Sigmoid colon (tissue), 7 donors: Measurements from ENCODE around the gene METRN. TPM values are rescaled to one million over a fixed set of nuclear protein-coding genes. Genes with fewer than 3 reads are reported as not detected.

ENCODE experiments used
- DNase-seq: peaks from one replicate; pipeline ENCODE4 v3.0.0-alpha.2; 2019
- H3K27ac ChIP-seq, 4 donors: fragments of 200-600 bp; sonication (generic); one replicate each; pipeline ENCODE4 v1.5.1; 2016 to 2019; ENCODE audit warnings: mild to moderate bottlenecking in 1 of 4
- H3K27me3 ChIP-seq, 3 donors: fragments of 200-600 bp; sonication (generic); one replicate each; pipeline ENCODE4 v1.5.1; 2019; ENCODE audit warnings: mild to moderate bottlenecking in 1 of 3
- H3K36me3 ChIP-seq, 4 donors: fragments of 200-600 bp; sonication (generic); one replicate each; pipeline ENCODE4 v1.5.1; 2016 to 2019
- H3K4me1 ChIP-seq, 4 donors: fragments of 200-600 bp; sonication (generic); one replicate each; pipeline ENCODE4 v1.5.1; 2017 to 2019
- H3K4me3 ChIP-seq, 4 donors: fragments of 200-600 bp; sonication (generic); one replicate each; pipeline ENCODE4 v1.5.1; 2017 to 2019; ENCODE audit warnings: mild to moderate bottlenecking in 2 of 4, moderate library complexity in 1 of 4
- H3K9me3 ChIP-seq, 4 donors: fragments of 200-600 bp in 3 of 4; sonication (generic) in 3 of 4; one replicate each; pipeline versions ENCODE4 v1.5.1 to v1.6.1; 2013 to 2019
- CTCF ChIP-seq, 4 experiments: fragments of 450-650 bp in 3 of 4; fragments of 200-600 bp in 1 of 4; IDR thresholded peaks; one replicate each; pipeline ENCODE4 v1.5.1; 2016 to 2019; ENCODE audit warnings: antibody characterized with exemption in 4 of 4, mild to moderate bottlenecking in 3 of 4, moderate library complexity in 2 of 4
- EP300 ChIP-seq, 4 donors: sonication (generic); formaldehyde crosslinking; IDR thresholded peaks; one replicate each; pipeline ENCODE4 v1.6.1; 2017; ENCODE audit warnings: antibody characterized with exemption in 4 of 4
- POLR2A ChIP-seq, 2 donors: fragments of 450-650 bp; IDR thresholded peaks; one replicate each; pipeline ENCODE4 v1.6.1; 2016; ENCODE audit warnings: antibody characterized with exemption in 2 of 2, mild to moderate bottlenecking in 2 of 2, moderate library complexity in 2 of 2
- POLR2AphosphoS5 ChIP-seq, 4 donors: sonication (generic); formaldehyde crosslinking; IDR thresholded peaks; one replicate each; pipeline ENCODE4 v1.6.1; 2017; ENCODE audit warnings: antibody characterized with exemption in 4 of 4
- WGBS, 2 donors: extraction: QIAGEN DNeasy Blood & Tissue Kit; methylation state at CpG; one replicate each; pipeline ENCODE4 v1.1.7; 2013; 5-methylcytosine and 5-hydroxymethylcytosine counted together
- intact Hi-C: fragments of 100-400 bp; cut with DNase I; formaldehyde crosslinking; loops from one replicate; pipeline ENCODE4 v1.15.1; 2023
- polyA plus RNA-seq, 3 donors: library from polyadenylated mRNA; stranded (reverse); fragments of 200-250 nt; gene quantifications; one replicate each; pipeline ENCODE4 v1.2.3, GENCODE V29; 2013
- total RNA-seq, 4 donors: library from RNA; depleted of rRNA; stranded (reverse); fragments of >200 nt; gene quantifications; one replicate each; pipeline ENCODE4 v1.1.0, GENCODE V29; 2016
- donor health status: healthy with polysubstance abuse.
- donor health status: Bipolar disorder and iron deficiency.
- donor health status: healthy.

Gene METRN
- total and polyA plus RNA-seq, 7 donors = 16.5 to 49.9 (median 31.8) TPM

- TF ChIP-seq POLR2AphosphoS5 (IDR thresholded peaks at IDR 0.05) (no peak), CTCF (IDR thresholded peaks at IDR 0.05) (no peak), POLR2A (IDR thresholded peaks at IDR 0.05) (no peak), EP300 (IDR thresholded peaks at IDR 0.05) (no peak)
- intact Hi-C loops = no loop called here
- WGBS, 2 donors = 53 to 89% methylated on average over 9 of the region's 9 CpGs
- peaks cover 0 to 11% (median 0%) of the 10 kb centered on the region in 3 donors for H3K27me3 ChIP-seq
- H3K9me3 ChIP-seq = no peaks in the 10 kb centered on the region
- H3K4me1 ChIP-seq = peaks cover 0 to 52% (median 45%) of the 10 kb centered on the region in 4 donors
- no peak for DNase-seq
- H3K36me3 ChIP-seq = no peaks in the 10 kb centered on the region
- H3K4me3 ChIP-seq = no peak overlapping the region
- H3K27ac ChIP-seq = no peak overlapping the region
Observed at GRCh38 chr16:718389-718788, 3.5 kb downstream of the METRN start.

GRCh38 chr16:718922-719321, 4.0 kb downstream of the METRN start:
- intact Hi-C loops = no loop called here
- H3K9me3 ChIP-seq = no peaks in the 10 kb centered on the region
- H3K27me3 ChIP-seq = peaks cover 0 to 11% (median 0%) of the 10 kb centered on the region in 3 donors
- 26 to 76% methylated on average over 6 of the region's 6 CpGs for WGBS, 2 donors
- DNase-seq = no peak
- no peak overlapping the region for H3K4me3 ChIP-seq
- H3K27ac ChIP-seq = peak overlapping the region in 1 of 4 donors; percentile 3
- peaks cover 0 to 52% (median 45%) of the 10 kb centered on the region in 4 donors for H3K4me1 ChIP-seq
- no peaks in the 10 kb centered on the region for H3K36me3 ChIP-seq
- TF ChIP-seq POLR2A (IDR thresholded peaks at IDR 0.05) (no peak), CTCF (IDR thresholded peaks at IDR 0.05) (no peak), EP300 (IDR thresholded peaks at IDR 0.05) (no peak), POLR2AphosphoS5 (IDR thresholded peaks at IDR 0.05) (no peak)

- TF ChIP-seq CTCF (IDR thresholded peaks at IDR 0.05) (no peak), POLR2A (IDR thresholded peaks at IDR 0.05) (no peak), EP300 (IDR thresholded peaks at IDR 0.05) (no peak), POLR2AphosphoS5 (IDR thresholded peaks at IDR 0.05) (no peak)
- intact Hi-C loops = loop anchor here (2.0 kb wide), 2 partner anchors 21 to 35 kb away; partner anchors contain the start of genes CIAO3 and JMJD8
- Histone ChIP-seq H3K36me3 (no peaks in the 10 kb centered on the region), H3K4me3 (peak overlapping the region; percentile 58 to 71 (median 64)), H3K27me3 (peaks cover 0 to 11% (median 0%) of the 10 kb centered on the region in 3 donors), H3K27ac (peak overlapping the region; percentile 85 to 93 (median 89)), H3K4me1 (peaks cover 0 to 45% (median 39%) of the 10 kb centered on the region in 4 donors), H3K9me3 (no peaks in the 10 kb centered on the region)
- WGBS, 2 donors = 4 to 9% methylated on average over 16 of the region's 16 CpGs
- no peak for DNase-seq
Observed at GRCh38 chr16:719815-720446, 5.0 kb downstream of the METRN start.

- intact Hi-C loops = loop anchor here (2.0 kb wide), 2 partner anchors 20 to 36 kb away; partner anchors contain the start of genes CIAO3 and JMJD8
- Histone ChIP-seq H3K4me1 (peaks cover 0 to 45% (median 36%) of the 10 kb centered on the region in 4 donors), H3K27me3 (peaks cover 0 to 17% (median under 1%) of the 10 kb centered on the region in 3 donors), H3K36me3 (no peaks in the 10 kb centered on the region), H3K27ac (peak overlapping the region; percentile 85 to 93 (median 89)), H3K9me3 (no peaks in the 10 kb centered on the region), H3K4me3 (peak overlapping the region; percentile 58 to 71 (median 64))
- TF ChIP-seq CTCF (IDR thresholded peaks at IDR 0.05) (no peak), POLR2A (IDR thresholded peaks at IDR 0.05) (no peak), POLR2AphosphoS5 (IDR thresholded peaks at IDR 0.05) (no peak), EP300 (IDR thresholded peaks at IDR 0.05) (no peak)
- DNase-seq = peak; percentile 83
- 0 to 1% methylated on average over 38 of the region's 38 CpGs for WGBS, 2 donors
Observed at GRCh38 chr16:720447-720989, 5.6 kb downstream of the METRN start.
